HepG2 (cell line): ENCODE data around the gene NR5A2. TPM values are rescaled to one million over a fixed set of nuclear protein-coding genes. Genes with fewer than 3 reads are reported as not detected.

Source experiments
- ATAC-seq: fragments of 200-7000 bp; cut with Tn5 transposase; 3 replicates; pipeline ENCODE4 v1.9.1; 2020; ENCODE audit warnings: mild to moderate bottlenecking, moderate library complexity
- BruUV-seq: library from RNA; stranded (reverse); fragments of 400-500 nt; replicated peaks from 2 replicates; lab custom pipeline; 2021; lab: Mats Ljungman, UMichigan
- CTCF ChIA-PET: fragments of 300-600 bp; formaldehyde crosslinking; extraction: SDS; loops from one replicate; lab custom pipeline; 2021; ENCODE audit warnings: low total read pairs, inconsistent platforms, low intra/inter-chr PET ratio; lab: Yijun Ruan, JAX
- POLR2A ChIA-PET: fragments of 350-600 bp; sonication (Branson Sonifier 250); formaldehyde crosslinking; loops from one replicate; lab custom pipeline; 2020; ENCODE audit warnings: antibody characterized with exemption, inconsistent platforms; lab: Yijun Ruan, JAX
- DNase-seq: peaks from one replicate; pipeline ENCODE4 v3.0.0-alpha.2; 2015; ENCODE audit warnings: low spot score
- FAIRE-seq: peaks from 3 replicates; lab custom pipeline; 2011; peaks lifted over from hg19 to GRCh38; lab: Jason Lieb, UNC
- H2AFZ ChIP-seq: one replicate; pipeline ENCODE4 v1.6.1; 2011; ENCODE audit warnings: low read length, inconsistent platforms
- H3K27ac ChIP-seq: fragments of 300-600 bp; 3 replicates; pipeline ENCODE4 v1.8.0; 2011; ENCODE audit warnings: mixed run types, mild to moderate bottlenecking, mixed read lengths, low read length, inconsistent platforms; ENCODE audit not compliant: insufficient read depth; ENCODE audit errors: extremely low read length
- H3K27me3 ChIP-seq, 2 experiments: fragments of 200-600 bp in 1 of 2; 2 replicates in 1 of 2; 3 replicates in 1 of 2; pipeline versions ENCODE4 v1.6.0 to v1.8.0; 2011; ENCODE audit warnings: low read length in 2 of 2, mild to moderate bottlenecking in 2 of 2, moderate library complexity in 2 of 2, inconsistent platforms in 1 of 2; ENCODE audit not compliant: insufficient read depth in 2 of 2, control insufficient read depth in 1 of 2
- H3K36me3 ChIP-seq, 2 experiments: fragments of 200-600 bp in 1 of 2; replicated peaks in 1 of 2; 2 replicates in 1 of 2; 3 replicates in 1 of 2; pipeline versions ENCODE4 v1.5.1 to v1.8.0; 2011; ENCODE audit warnings: low read length in 2 of 2, inconsistent platforms in 1 of 2; ENCODE audit not compliant: insufficient read depth in 2 of 2, control insufficient read depth in 1 of 2
- H3K4me1 ChIP-seq: 2 replicates; pipeline ENCODE4 v1.5.1; 2012; ENCODE audit warnings: low read length, inconsistent platforms; ENCODE audit not compliant: insufficient read depth
- H3K4me2 ChIP-seq: 2 replicates; pipeline ENCODE4 v1.6.0; 2011; ENCODE audit warnings: low read depth, low read length, inconsistent platforms
- H3K4me3 ChIP-seq, 3 experiments: fragments of 200-600 bp in 1 of 3; sonication (generic), shearing (Covaris generic) in 1 of 3; replicated peaks in 1 of 3; 2 replicates each; pipeline ENCODE4 v1.5.1; 2011 to 2016; ENCODE audit warnings: low read length in 3 of 3, inconsistent platforms in 2 of 3, low read depth in 2 of 3, mild to moderate bottlenecking in 2 of 3, control low read depth in 1 of 3, mixed read lengths in 1 of 3; ENCODE audit not compliant: insufficient read depth in 1 of 3
- H3K79me2 ChIP-seq: one replicate; pipeline ENCODE4 v1.6.1; 2011; ENCODE audit warnings: low read length, inconsistent platforms; ENCODE audit not compliant: insufficient read depth
- H3K9ac ChIP-seq: 2 replicates; pipeline ENCODE4 v1.6.0; 2011; ENCODE audit warnings: mild to moderate bottlenecking, low read depth, low read length, inconsistent platforms; ENCODE audit not compliant: insufficient read depth
- H3K9me3 ChIP-seq: 2 replicates; pipeline ENCODE4 v1.5.1; 2012; ENCODE audit warnings: mild to moderate bottlenecking, low read length
- H4K20me1 ChIP-seq: 2 replicates; pipeline ENCODE4 v1.6.0; 2011; ENCODE audit warnings: inconsistent platforms, mild to moderate bottlenecking, low read length, moderate library complexity; ENCODE audit not compliant: insufficient read depth
- AFF4 ChIP-seq: sonication (generic); formaldehyde crosslinking; IDR thresholded peaks from 2 replicates; pipeline ENCODE4 v1.4.0; 2020; ENCODE audit warnings: missing genetic modification reagents
- ARID2 ChIP-seq: sonication (generic); formaldehyde crosslinking; IDR thresholded peaks from 2 replicates; pipeline ENCODE4 v1.8.1; 2022; ENCODE audit warnings: mild to moderate bottlenecking, missing genetic modification reagents, borderline replicate concordance
- ATF2 ChIP-seq: sonication (generic); formaldehyde crosslinking; IDR thresholded peaks from 2 replicates; pipeline ENCODE4 v1.4.0; 2020; ENCODE audit warnings: missing genetic modification reagents
- FOXA1 ChIP-seq, 2 experiments: fragments of 450-650 bp in 1 of 2; sonication (generic) in 1 of 2; formaldehyde crosslinking in 1 of 2; IDR thresholded peaks; 2 replicates each; pipeline versions ENCODE4 v1.4.0 to v1.6.1; 2016 to 2020; ENCODE audit warnings: missing genetic modification reagents in 1 of 2
- FOXA3 ChIP-seq: IDR thresholded peaks from 2 replicates; pipeline ENCODE4 v1.6.1; 2016; ENCODE audit warnings: missing genetic modification reagents, missing compliant biosample characterization
- GPBP1L1 ChIP-seq: sonication (generic); formaldehyde crosslinking; IDR thresholded peaks from 2 replicates; pipeline ENCODE4 v1.5.0; 2020; ENCODE audit warnings: mild to moderate bottlenecking, missing genetic modification reagents
- HCFC1 ChIP-seq: fragments of 150-350 bp; IDR thresholded peaks from 2 replicates; pipeline ENCODE4 v1.6.1; 2014; ENCODE audit warnings: low read depth, low read length
- HMG20A ChIP-seq: IDR thresholded peaks from 2 replicates; pipeline ENCODE4 v1.6.1; 2016; ENCODE audit warnings: borderline replicate concordance
- IKZF5 ChIP-seq: IDR thresholded peaks from 2 replicates; pipeline ENCODE4 v1.6.1; 2018; ENCODE audit warnings: missing genetic modification reagents, mild to moderate bottlenecking, missing compliant biosample characterization
- NFIB ChIP-seq: sonication (generic); formaldehyde crosslinking; IDR thresholded peaks from 2 replicates; pipeline ENCODE4 v1.9.0; 2021; ENCODE audit warnings: missing genetic modification reagents, mild to moderate bottlenecking, borderline replicate concordance
- RFXAP ChIP-seq: sonication (generic); formaldehyde crosslinking; IDR thresholded peaks from 2 replicates; pipeline ENCODE4 v1.4.0; 2020; ENCODE audit warnings: missing genetic modification reagents, borderline replicate concordance
- THAP11 ChIP-seq: IDR thresholded peaks from 2 replicates; pipeline ENCODE4 v1.6.1; 2016; ENCODE audit warnings: missing biosample characterization, missing genetic modification reagents
- ZFP41 ChIP-seq: sonication (generic); formaldehyde crosslinking; IDR thresholded peaks from 2 replicates; pipeline ENCODE4 v1.4.0; 2020; ENCODE audit warnings: mild to moderate bottlenecking, missing genetic modification reagents, borderline replicate concordance
- ZNF563 ChIP-seq: sonication (generic); formaldehyde crosslinking; IDR thresholded peaks from 2 replicates; pipeline ENCODE4 v1.8.0; 2022; ENCODE audit warnings: mild to moderate bottlenecking, moderate library complexity, missing genetic modification reagents
- ZNF614 ChIP-seq: IDR thresholded peaks from 2 replicates; pipeline ENCODE4 v1.6.1; 2018; ENCODE audit warnings: missing biosample characterization, missing genetic modification reagents, inconsistent platforms, borderline replicate concordance
- ZNF776 ChIP-seq: sonication (generic); formaldehyde crosslinking; IDR thresholded peaks from 2 replicates; pipeline ENCODE4 v1.4.0; 2020; ENCODE audit warnings: mild to moderate bottlenecking, missing genetic modification reagents
- ZNF839 ChIP-seq: sonication (generic); formaldehyde crosslinking; IDR thresholded peaks from 2 replicates; pipeline ENCODE4 v1.4.0; 2020; ENCODE audit warnings: missing genetic modification reagents, mild to moderate bottlenecking, borderline replicate concordance
- WGBS: methylation state at CpG from one replicate; pipeline ENCODE4 v1.1.6; 2017; ENCODE audit warnings: low lambda C conversion rate; 5-methylcytosine and 5-hydroxymethylcytosine counted together
- in situ Hi-C: cut with HindIII; loops from 2 replicates; pipeline ENCODE4 v1.10.0; 2017; ENCODE audit warnings: low pct_unique_long_range_greater_than_20kb; ENCODE audit not compliant: extremely low pct_ligation_motif_present
- intact Hi-C: fragments of 100-400 bp; cut with micrococcal nuclease; formaldehyde crosslinking; loops from one replicate; pipeline ENCODE4 v1.10.0; 2022; ENCODE audit not compliant: unreplicated experiment
- polyA plus RNA-seq, 8 experiments: library from polyadenylated mRNA; depleted of rRNA in 3 of 8; stranded (reverse) in 7 of 8; unstranded in 1 of 8; fragments of >200 nt; fragmentation: Illumina TruSeq in 4 of 8; extraction: Trizol in 4 of 8; gene quantifications; 2 replicates each; pipeline versions ENCODE4 v1.2.1 to v1.2.3, GENCODE V29; 2011 to 2016; ENCODE audit warnings: low read depth in 4 of 8, missing spikeins in 1 of 8, mixed read lengths in 1 of 8; ENCODE audit not compliant: insufficient read depth in 1 of 8
- total RNA-seq, 5 experiments: library from RNA; depleted of rRNA; stranded (reverse); fragments of >200 nt; fragmentation: Illumina TruSeq; extraction: Trizol; gene quantifications; 2 replicates each; pipeline ENCODE4 v1.2.3, GENCODE V29; 2016; ENCODE audit warnings: low read depth in 1 of 5

The NR5A2 gene
- total and polyA plus RNA-seq, 2 of the 13 experiments (the other 11 are each of a cell fraction or from before 2014, with no cell fraction given) = 0.24 to 2.8 TPM

- TF ChIP-seq IKZF5 (CRISPR knock-in tag) = no peak
- no peak for TF ChIP-seq RFXAP (CRISPR knock-in tag)
- TF ChIP-seq ZNF563 (CRISPR knock-in tag) = no peak
- no peak for TF ChIP-seq AFF4 (CRISPR knock-in tag)
Observed at GRCh38 chr1:200162877-200163276, 135.4 kb downstream of the NR5A2 start (continued).

- no peaks in the 10 kb centered on the region for H3K9me3 ChIP-seq
- no peak for ATAC-seq
- TF ChIP-seq FOXA1 (IDR thresholded peaks at IDR 0.05) = no peak
- no peak for TF ChIP-seq FOXA1 (CRISPR knock-in tag; IDR thresholded peaks at IDR 0.05)
- no peak for TF ChIP-seq FOXA3 (CRISPR knock-in tag)
- no peak for TF ChIP-seq ATF2 (CRISPR knock-in tag)
- no peak for TF ChIP-seq THAP11 (CRISPR knock-in tag)
- TF ChIP-seq ZFP41 (CRISPR knock-in tag) = no peak
- TF ChIP-seq NFIB (CRISPR knock-in tag) = no peak
- no peak for TF ChIP-seq GPBP1L1 (CRISPR knock-in tag)
- TF ChIP-seq ARID2 (CRISPR knock-in tag) = no peak
- TF ChIP-seq ZNF776 = no peak
- no peak for TF ChIP-seq HCFC1
- no peak for TF ChIP-seq ZNF614 (CRISPR knock-in tag)
- TF ChIP-seq ZNF839 = no peak
- no peak for TF ChIP-seq HMG20A (CRISPR knock-in tag)
- TF ChIP-seq, all 625 proteins: peak for 0
- H3K27ac ChIP-seq = no peak overlapping the region
- no peaks in the 10 kb centered on the region for H3K27me3 ChIP-seq
- no peaks in the 10 kb centered on the region for H3K36me3 ChIP-seq
- ChIA-PET CTCF (no interaction called here), POLR2A (no interaction called here)
- 67% methylated on average over 3 of the region's 3 CpGs for WGBS
- H3K4me1 ChIP-seq = no peaks in the 10 kb centered on the region
- FAIRE-seq = no peak
- DNase-seq = no peak
- in situ Hi-C loops = no loop called here
- H3K79me2 ChIP-seq = no peaks in the 10 kb centered on the region
- no peak overlapping the region for H2AFZ ChIP-seq
- H3K4me2 ChIP-seq = no peak overlapping the region
- no peaks in the 10 kb centered on the region for H4K20me1 ChIP-seq
- no TSS peak for BruUV-seq
- no peak overlapping the region for H3K4me3 ChIP-seq
- intact Hi-C loops = no loop called here
- H3K9ac ChIP-seq = no peak overlapping the region
Observed at GRCh38 chr1:200163911-200164310, 136.4 kb downstream of the NR5A2 start.
